ENCODE measurements around the gene SEMA7A.

SEMA7A gene

GRCh38 chr15:74417670-74418069, 16.1 kb downstream of the SEMA7A start:
- TF ChIP-seq CEBPB (IDR thresholded peaks at IDR 0.05) (no peak), TEAD4 (IDR thresholded peaks at IDR 0.05) (no peak), REST (IDR thresholded peaks at IDR 0.05; ENCODE audit: low read depth) (no peak), NFIC (IDR thresholded peaks at IDR 0.05) (no peak), RAD21 (IDR thresholded peaks at IDR 0.05; ENCODE audit: low read depth) (no peak), CREB1 (IDR thresholded peaks at IDR 0.05; ENCODE audit: low read depth) (no peak), TAF1 (IDR thresholded peaks at IDR 0.05; ENCODE audit: low read depth) (no peak), YY1 (IDR thresholded peaks at IDR 0.05; ENCODE audit: low read depth) (no peak), ZBTB7A (IDR thresholded peaks at IDR 0.05; ENCODE audit: low read depth) (no peak), USF1 (IDR thresholded peaks at IDR 0.05) (no peak), FOXM1 (IDR thresholded peaks at IDR 0.05; ENCODE audit: borderline replicate concordance, low read depth) (no peak), TCF12 (IDR thresholded peaks at IDR 0.05; ENCODE audit: low read depth) (no peak), EP300 (IDR thresholded peaks at IDR 0.05; ENCODE audit: borderline replicate concordance) (no peak)

GRCh38 chr15:74417225-74417624, 16.5 kb downstream of the SEMA7A start:
- TF ChIP-seq REST (IDR thresholded peaks at IDR 0.05; ENCODE audit: low read depth) (no peak), FOXM1 (IDR thresholded peaks at IDR 0.05; ENCODE audit: borderline replicate concordance, low read depth) (no peak), EP300 (IDR thresholded peaks at IDR 0.05; ENCODE audit: borderline replicate concordance) (no peak), ZBTB7A (IDR thresholded peaks at IDR 0.05; ENCODE audit: low read depth) (no peak), MAX (IDR thresholded peaks at IDR 0.05) (no peak), YY1 (IDR thresholded peaks at IDR 0.05; ENCODE audit: low read depth) (no peak), EGR1 (IDR thresholded peaks at IDR 0.05) (no peak), TCF12 (IDR thresholded peaks at IDR 0.05; ENCODE audit: low read depth) (no peak), TEAD4 (IDR thresholded peaks at IDR 0.05) (no peak), NFIC (IDR thresholded peaks at IDR 0.05) (no peak), RAD21 (IDR thresholded peaks at IDR 0.05; ENCODE audit: low read depth) (no peak), USF1 (IDR thresholded peaks at IDR 0.05) (no peak), CEBPB (IDR thresholded peaks at IDR 0.05) (no peak), CREB1 (IDR thresholded peaks at IDR 0.05; ENCODE audit: low read depth) (no peak), TAF1 (IDR thresholded peaks at IDR 0.05; ENCODE audit: low read depth) (no peak)

- TF ChIP-seq RAD21 (IDR thresholded peaks at IDR 0.05; ENCODE audit: low read depth), result no peak
- TF ChIP-seq USF1 (IDR thresholded peaks at IDR 0.05), result no peak
- no peak for TF ChIP-seq YY1 (IDR thresholded peaks at IDR 0.05; ENCODE audit: low read depth)
- no peak for TF ChIP-seq MAX (IDR thresholded peaks at IDR 0.05)
- no peak for TF ChIP-seq REST (IDR thresholded peaks at IDR 0.05; ENCODE audit: low read depth)
- TF ChIP-seq ZBTB7A (IDR thresholded peaks at IDR 0.05; ENCODE audit: low read depth), result no peak
- TF ChIP-seq NFIC (IDR thresholded peaks at IDR 0.05), result no peak
- TF ChIP-seq EGR1 (IDR thresholded peaks at IDR 0.05), result no peak
- no peak for TF ChIP-seq TEAD4 (IDR thresholded peaks at IDR 0.05)
- no peak for TF ChIP-seq EP300 (IDR thresholded peaks at IDR 0.05; ENCODE audit: borderline replicate concordance)
- no peak for TF ChIP-seq CEBPB (IDR thresholded peaks at IDR 0.05)
- no peak for TF ChIP-seq TCF12 (IDR thresholded peaks at IDR 0.05; ENCODE audit: low read depth)
- no peak for TF ChIP-seq TAF1 (IDR thresholded peaks at IDR 0.05; ENCODE audit: low read depth)
- no peak for TF ChIP-seq CREB1 (IDR thresholded peaks at IDR 0.05; ENCODE audit: low read depth)
Observed at GRCh38 chr15:74415966-74416916, 17.5 kb downstream of the SEMA7A start.

Measured in Ishikawa (cell line).